ENCODE measurements around the gene VPS4B.

Gene VPS4B

GRCh38 chr18:63395503-63395902 lies 26.8 kb downstream of the VPS4B start:
- H3K4me3 ChIP-seq (ENCODE audit: low read length): no peak overlapping the region
- no peak for DNase-seq (ENCODE audit: low read depth)
- TF ChIP-seq CTCF (IDR thresholded peaks at IDR 0.05; ENCODE audit: insufficient read depth, low read depth, low read length, missing control alignments): no peak

- no peak overlapping the region for H3K4me3 ChIP-seq (ENCODE audit: low read length)
- DNase-seq (ENCODE audit: low read depth): no peak
- TF ChIP-seq CTCF (IDR thresholded peaks at IDR 0.05; ENCODE audit: insufficient read depth, low read depth, low read length, missing control alignments): no peak
Measured at GRCh38 chr18:63394954-63395353, 27.3 kb downstream of the VPS4B start.

GRCh38 chr18:63387861-63388260 lies 34.4 kb downstream of the VPS4B start:
- DNase-seq (ENCODE audit: low read depth): no peak
- no peak for TF ChIP-seq CTCF (IDR thresholded peaks at IDR 0.05; ENCODE audit: insufficient read depth, low read depth, low read length, missing control alignments)
- no peak overlapping the region for H3K4me3 ChIP-seq (ENCODE audit: low read length)

- H3K4me3 ChIP-seq (ENCODE audit: low read length): no peak overlapping the region
- TF ChIP-seq CTCF (IDR thresholded peaks at IDR 0.05; ENCODE audit: insufficient read depth, low read depth, low read length, missing control alignments): no peak
- DNase-seq (ENCODE audit: low read depth): no peak
Measured at GRCh38 chr18:63382843-63383242, 39.4 kb downstream of the VPS4B start.

- no peak overlapping the region for H3K4me3 ChIP-seq (ENCODE audit: low read length)
Measured at GRCh38 chr18:63379639-63379962, 42.7 kb downstream of the VPS4B start.

GRCh38 chr18:63378919-63379638 lies 43.2 kb downstream of the VPS4B start:
- TF ChIP-seq CTCF (IDR thresholded peaks at IDR 0.05; ENCODE audit: insufficient read depth, low read depth, low read length, missing control alignments): no peak
- H3K4me3 ChIP-seq (ENCODE audit: low read length): no peak overlapping the region
- no peak for DNase-seq (ENCODE audit: low read depth)

More at GRCh38 chr18:63379639-63379962, 42.7 kb downstream of the VPS4B start:
- no peak for DNase-seq (ENCODE audit: low read depth)
- TF ChIP-seq CTCF (IDR thresholded peaks at IDR 0.05; ENCODE audit: insufficient read depth, low read depth, low read length, missing control alignments): no peak
